SU-DHL-6 (cell line): ENCODE results near the gene PJA1.

Source experiments
- H2AFZ ChIP-seq: fragments of 200-600 bp; sonication (generic); 2 replicates; pipeline ENCODE4 v1.6.1; 2014; ENCODE audit warnings: low read depth, mild to moderate bottlenecking, moderate library complexity, mixed read lengths, antibody characterized with exemption, low read length; ENCODE audit not compliant: severe bottlenecking
- H3F3A ChIP-seq: fragments of 200-600 bp; shearing (Covaris generic); 2 replicates; pipeline ENCODE4 v1.6.0; 2016; ENCODE audit warnings: antibody characterized with exemption, mild to moderate bottlenecking; ENCODE audit not compliant: insufficient read depth
- H3K27ac ChIP-seq: fragments of 200-600 bp; sonication (generic); 2 replicates; pipeline ENCODE4 v1.5.1; 2016; ENCODE audit warnings: low read depth, mild to moderate bottlenecking, low read length, moderate library complexity, mixed read lengths
- H3K27me3 ChIP-seq: fragments of 200-600 bp; sonication (generic), shearing (Covaris generic); 2 replicates; pipeline ENCODE4 v1.6.0; 2014; ENCODE audit warnings: mild to moderate bottlenecking, low read length
- H3K36me3 ChIP-seq: fragments of 200-600 bp; sonication (generic); 2 replicates; pipeline ENCODE4 v1.6.1; 2014; ENCODE audit warnings: mild to moderate bottlenecking, low read length, mixed read lengths
- H3K4me2 ChIP-seq: fragments of 300-600, 200-600 bp; shearing (Covaris generic), sonication (generic); 2 replicates; pipeline ENCODE4 v1.6.0; 2014; ENCODE audit warnings: low read length, low read depth, mild to moderate bottlenecking; ENCODE audit not compliant: poor library complexity, severe bottlenecking
- H3K4me3 ChIP-seq: fragments of 200-600 bp; sonication (generic); 2 replicates; pipeline ENCODE4 v1.5.1; 2014; ENCODE audit warnings: antibody characterized with exemption, low read length, mild to moderate bottlenecking, mixed read lengths; ENCODE audit not compliant: insufficient read depth, poor library complexity, severe bottlenecking
- H3K79me2 ChIP-seq: fragments of 200-600 bp; sonication (generic); 2 replicates; pipeline ENCODE4 v1.6.1; 2014; ENCODE audit warnings: mild to moderate bottlenecking, low read length, moderate library complexity; ENCODE audit not compliant: insufficient read depth
- H3K9ac ChIP-seq: fragments of 200-600 bp; sonication (generic); 2 replicates; pipeline ENCODE4 v1.7.0; 2014; ENCODE audit warnings: mild to moderate bottlenecking, low read length
- H3K9me2 ChIP-seq: fragments of 200-600 bp; sonication (generic); replicated peaks from 2 replicates; pipeline ENCODE4 v1.6.1; 2014; ENCODE audit warnings: low read length; ENCODE audit not compliant: insufficient read depth
- H3K9me3 ChIP-seq: fragments of 200-600 bp; sonication (generic); 2 replicates; pipeline ENCODE4 v1.6.1; 2014; ENCODE audit warnings: low read length, mixed read lengths; ENCODE audit not compliant: insufficient read depth
- H4K20me1 ChIP-seq: fragments of 200-600 bp; sonication (generic); 2 replicates; pipeline ENCODE4 v1.6.1; 2014; ENCODE audit warnings: low read depth, mild to moderate bottlenecking, antibody characterized with exemption, low read length, moderate library complexity, mixed read lengths
- EZH2phosphoT487 ChIP-seq: fragments of 200-600 bp; sonication (generic), shearing (Covaris generic); conservative IDR thresholded peaks from 2 replicates; pipeline ENCODE4 v1.6.1; 2018; ENCODE audit warnings: mild to moderate bottlenecking, antibody characterized with exemption, low read length, moderate library complexity, mixed read lengths
- TF ChIP-seq, protein P1 (sequence below): fragments of 200-600 bp; sonication (generic); IDR thresholded peaks from one replicate; pipeline ENCODE4 v1.5.1; 2017; ENCODE audit warnings: antibody characterized with exemption, mild to moderate bottlenecking, low read length, moderate library complexity; ENCODE audit not compliant: insufficient read depth, poor library complexity, severe bottlenecking

The PJA1 gene

GRCh38 chrX:69189576-69190371, 24.5 kb upstream of the PJA1 start:
- Histone ChIP-seq H3K27ac (no peak overlapping the region), H2AFZ (no peak overlapping the region), H3K36me3 (no peaks in the 10 kb centered on the region), H3K9me3 (no peaks in the 10 kb centered on the region), H3K79me2 (no peaks in the 10 kb centered on the region), H3K9ac (no peak overlapping the region), H3F3A (no peaks in the 10 kb centered on the region), H4K20me1 (no peaks in the 10 kb centered on the region), H3K4me3 (no peak overlapping the region), H3K4me2 (no peak overlapping the region), H3K27me3 (no peaks in the 10 kb centered on the region), H3K9me2 (no peaks in the 10 kb centered on the region)
- TF ChIP-seq, protein P1, sequence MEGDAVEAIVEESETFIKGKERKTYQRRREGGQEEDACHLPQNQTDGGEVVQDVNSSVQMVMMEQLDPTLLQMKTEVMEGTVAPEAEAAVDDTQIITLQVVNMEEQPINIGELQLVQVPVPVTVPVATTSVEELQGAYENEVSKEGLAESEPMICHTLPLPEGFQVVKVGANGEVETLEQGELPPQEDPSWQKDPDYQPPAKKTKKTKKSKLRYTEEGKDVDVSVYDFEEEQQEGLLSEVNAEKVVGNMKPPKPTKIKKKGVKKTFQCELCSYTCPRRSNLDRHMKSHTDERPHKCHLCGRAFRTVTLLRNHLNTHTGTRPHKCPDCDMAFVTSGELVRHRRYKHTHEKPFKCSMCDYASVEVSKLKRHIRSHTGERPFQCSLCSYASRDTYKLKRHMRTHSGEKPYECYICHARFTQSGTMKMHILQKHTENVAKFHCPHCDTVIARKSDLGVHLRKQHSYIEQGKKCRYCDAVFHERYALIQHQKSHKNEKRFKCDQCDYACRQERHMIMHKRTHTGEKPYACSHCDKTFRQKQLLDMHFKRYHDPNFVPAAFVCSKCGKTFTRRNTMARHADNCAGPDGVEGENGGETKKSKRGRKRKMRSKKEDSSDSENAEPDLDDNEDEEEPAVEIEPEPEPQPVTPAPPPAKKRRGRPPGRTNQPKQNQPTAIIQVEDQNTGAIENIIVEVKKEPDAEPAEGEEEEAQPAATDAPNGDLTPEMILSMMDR: no peak
- TF ChIP-seq EZH2phosphoT487: no peak

GRCh38 chrX:69186651-69187050, 21.4 kb upstream of the PJA1 start:
- H3K9me2 ChIP-seq: no peaks in the 10 kb centered on the region
- no peaks in the 10 kb centered on the region for H3K36me3 ChIP-seq
- H3K27me3 ChIP-seq: no peaks in the 10 kb centered on the region
- H2AFZ ChIP-seq: no peak overlapping the region
- H3K4me3 ChIP-seq: no peak overlapping the region
- H3K27ac ChIP-seq: no peak overlapping the region
- H3F3A ChIP-seq: no peaks in the 10 kb centered on the region
- TF ChIP-seq EZH2phosphoT487: no peak
- TF ChIP-seq, protein P1: no peak
- H3K9ac ChIP-seq: no peak overlapping the region
- H4K20me1 ChIP-seq: no peaks in the 10 kb centered on the region
- no peak overlapping the region for H3K4me2 ChIP-seq
- no peaks in the 10 kb centered on the region for H3K9me3 ChIP-seq
- H3K79me2 ChIP-seq: no peaks in the 10 kb centered on the region

DNA sequence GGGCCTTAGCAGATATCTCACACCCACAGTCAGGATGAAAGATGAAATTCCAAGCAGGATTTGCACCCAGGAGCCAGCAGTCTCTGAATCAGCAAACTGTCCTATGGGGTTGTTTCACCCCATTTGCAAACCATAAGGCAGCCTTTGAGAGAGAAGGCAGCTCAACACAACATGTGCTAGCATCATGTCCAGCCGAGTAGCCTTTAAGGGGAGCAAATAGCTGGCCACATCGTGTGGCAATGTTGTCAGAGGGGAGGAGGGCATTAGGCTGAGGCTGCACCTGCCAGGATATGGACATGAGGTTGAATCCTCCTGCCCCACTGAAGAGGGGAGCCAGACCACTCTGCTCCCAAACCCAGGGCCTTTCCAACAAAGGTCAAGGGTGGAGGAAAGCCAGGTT, 20.6 kb upstream of the PJA1 start:
- H3K9ac ChIP-seq: no peak overlapping the region
- no peaks in the 10 kb centered on the region for H3K36me3 ChIP-seq
- no peak overlapping the region for H3K27ac ChIP-seq
- TF ChIP-seq EZH2phosphoT487: no peak
- TF ChIP-seq, protein P1: no peak
- no peaks in the 10 kb centered on the region for H3K27me3 ChIP-seq
- no peaks in the 10 kb centered on the region for H3K9me3 ChIP-seq
- no peaks in the 10 kb centered on the region for H3K79me2 ChIP-seq
- no peak overlapping the region for H3K4me3 ChIP-seq
- no peak overlapping the region for H3K4me2 ChIP-seq
- no peaks in the 10 kb centered on the region for H3K9me2 ChIP-seq
- H2AFZ ChIP-seq: no peak overlapping the region
- no peaks in the 10 kb centered on the region for H3F3A ChIP-seq
- H4K20me1 ChIP-seq: no peaks in the 10 kb centered on the region
